Smooth muscle cell of the brain vasculature (primary cell): ENCODE measurements around the gene ZNF800.

Experiments used
- DNase-seq: peaks from one replicate; pipeline ENCODE4 v3.0.0-alpha.2; 2012; ENCODE audit warnings: low read depth, low spot score

ZNF800 gene

DNA sequence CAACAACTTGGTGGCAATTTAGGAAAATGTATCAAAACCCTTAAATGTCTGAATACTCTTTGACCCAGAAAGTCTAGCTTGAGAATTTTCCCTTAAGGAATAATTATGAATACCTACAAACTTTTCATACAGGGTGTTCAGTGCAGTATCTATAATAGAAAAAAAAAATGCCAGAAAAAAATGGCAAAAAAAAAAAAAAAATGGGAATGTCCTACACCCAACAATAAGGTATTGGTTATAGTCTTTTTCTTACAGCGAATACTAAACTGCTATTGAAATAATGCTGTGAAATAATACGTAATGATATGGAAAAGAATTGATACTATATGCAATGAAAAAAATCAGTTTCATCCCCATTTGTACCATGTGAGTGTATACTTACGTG, 44.3 kb downstream of the ZNF800 start:
- DNase-seq = no peak

- DNase-seq = peak; percentile 13
These were observed 44.8 kb downstream of the ZNF800 start for GRCh38 chr7:127347567-127348246.

DNA sequence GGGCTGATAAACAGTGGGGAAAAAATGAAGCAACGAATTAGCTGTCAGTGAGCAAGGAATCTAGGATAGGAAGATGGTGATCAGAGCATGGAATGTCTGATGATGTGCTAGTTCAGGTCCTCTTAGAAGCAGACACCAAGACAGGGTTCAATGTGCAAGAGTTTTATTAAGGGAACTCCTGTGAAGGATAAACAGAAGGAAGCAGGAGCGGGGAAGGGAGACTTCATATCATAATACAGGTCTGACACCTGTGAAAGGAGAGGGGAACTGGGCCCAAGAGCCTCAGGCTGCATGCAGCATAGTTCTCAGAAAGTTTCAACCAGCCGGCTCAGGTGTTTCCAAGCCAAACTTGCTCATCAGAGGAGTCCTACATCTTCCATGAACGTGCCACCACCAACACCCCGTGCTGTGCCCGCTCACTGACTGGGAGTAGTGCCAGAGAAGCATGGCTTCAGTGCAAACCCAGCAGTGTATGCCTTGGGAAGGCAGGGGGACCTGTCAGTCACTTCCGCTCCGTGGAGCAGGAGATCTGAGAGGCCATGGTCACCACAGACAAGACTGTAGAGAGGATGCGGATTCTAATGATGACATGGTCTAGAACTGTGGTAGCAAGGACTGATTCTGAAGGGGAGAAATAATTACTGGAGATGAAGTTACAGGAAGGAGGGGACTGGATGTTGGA, 45.8 kb downstream of the ZNF800 start:
- DNase-seq = no peak

DNA sequence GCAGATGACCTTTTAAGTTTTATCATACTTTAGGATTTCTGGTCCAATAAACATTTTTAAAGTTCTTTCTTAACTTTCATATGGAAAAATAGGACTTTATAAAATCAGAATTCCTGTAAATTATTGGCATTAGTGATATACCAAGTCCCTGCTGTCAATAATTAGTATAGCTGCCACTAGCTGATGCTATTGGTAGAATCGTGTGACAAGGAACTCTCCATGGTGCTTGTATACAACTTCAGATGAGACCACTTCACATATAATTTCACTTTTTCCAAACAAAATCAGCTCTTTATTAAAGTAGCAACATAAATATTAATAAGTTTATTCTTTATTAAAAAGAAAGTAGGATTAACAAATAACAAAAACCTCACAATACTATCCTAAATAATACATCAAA, 49.9 kb downstream of the ZNF800 start:
- DNase-seq = no peak

- DNase-seq = no peak
These were observed 54.4 kb downstream of the ZNF800 start for GRCh38 chr7:127338122-127338521.

DNA sequence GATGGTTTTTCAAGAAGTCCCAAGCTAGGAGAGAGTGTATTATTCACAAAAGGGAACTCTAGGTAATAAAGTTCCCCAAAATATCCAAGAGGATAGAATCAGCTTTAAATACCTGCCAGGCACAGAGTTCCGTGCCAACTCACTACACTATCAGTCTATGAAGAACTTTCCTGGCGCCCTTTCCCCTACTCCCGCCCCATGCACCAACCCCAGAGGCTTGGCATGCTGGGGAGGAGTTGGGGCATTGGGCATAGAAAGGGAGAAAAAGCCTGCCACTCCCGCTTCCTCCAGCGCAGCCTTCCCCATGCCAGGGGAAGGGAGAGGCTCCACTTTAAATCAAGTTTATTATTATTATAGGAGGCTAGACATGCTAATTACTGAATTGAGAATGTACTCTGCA, 54.9 kb downstream of the ZNF800 start:
- no peak for DNase-seq

DNA sequence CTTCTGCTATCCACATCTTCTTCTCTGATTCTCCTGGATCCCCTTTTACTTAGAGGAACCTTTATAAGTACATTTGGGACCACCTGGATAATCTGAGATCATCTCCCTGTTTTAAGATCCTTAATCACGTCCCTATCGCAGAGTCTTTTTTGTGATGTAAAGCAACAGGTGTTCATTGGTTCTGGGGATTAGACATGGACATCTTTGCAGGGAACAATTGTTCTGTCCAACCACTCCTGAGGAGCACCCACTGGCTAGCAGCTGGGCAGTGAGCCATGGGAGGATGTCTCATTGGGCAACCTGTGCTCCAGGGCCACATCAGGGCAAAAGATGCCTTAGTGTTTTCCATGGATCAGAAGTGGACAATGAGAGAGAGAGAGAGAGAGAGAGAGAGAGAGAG, 56.0 kb downstream of the ZNF800 start:
- DNase-seq = no peak

GRCh38 chr7:127332880-127333279, 59.6 kb downstream of the ZNF800 start:
- no peak for DNase-seq

- no peak for DNase-seq
These were observed 62.4 kb downstream of the ZNF800 start for GRCh38 chr7:127330070-127330469.

DNA sequence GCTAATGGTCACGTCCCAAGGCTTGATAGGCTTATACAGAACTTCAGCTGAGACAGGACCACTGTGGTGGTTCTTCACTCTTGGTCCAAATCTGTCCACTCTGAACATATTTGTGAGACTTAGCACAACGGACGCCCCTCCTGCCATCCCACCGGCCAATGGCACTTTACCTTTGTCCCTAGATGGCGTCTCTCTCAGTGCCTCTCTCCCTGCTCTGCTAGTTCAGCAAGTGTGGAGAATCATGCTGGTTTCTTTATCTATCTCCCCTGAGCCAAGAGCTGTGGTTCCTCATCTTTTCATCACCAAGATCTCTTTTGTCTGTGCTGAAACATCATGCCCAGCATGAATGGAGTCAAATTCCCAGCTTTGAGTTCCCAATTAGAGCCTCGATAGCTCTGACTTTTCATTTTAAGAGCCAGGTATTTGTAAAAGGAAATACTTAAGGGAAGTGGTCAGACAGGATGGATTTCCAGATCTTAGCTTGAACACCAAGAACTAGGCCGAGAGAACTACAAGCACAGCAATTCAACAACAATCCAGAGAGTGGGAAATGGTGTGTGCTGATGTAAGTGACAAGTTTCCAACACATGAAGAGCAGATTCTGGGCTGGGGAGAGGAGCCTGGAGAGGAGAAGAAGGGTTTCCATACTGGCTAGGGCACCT, 69.5 kb downstream of the ZNF800 start:
- DNase-seq = no peak

GRCh38 chr7:127322351-127322750, 70.2 kb downstream of the ZNF800 start:
- DNase-seq = no peak

DNA sequence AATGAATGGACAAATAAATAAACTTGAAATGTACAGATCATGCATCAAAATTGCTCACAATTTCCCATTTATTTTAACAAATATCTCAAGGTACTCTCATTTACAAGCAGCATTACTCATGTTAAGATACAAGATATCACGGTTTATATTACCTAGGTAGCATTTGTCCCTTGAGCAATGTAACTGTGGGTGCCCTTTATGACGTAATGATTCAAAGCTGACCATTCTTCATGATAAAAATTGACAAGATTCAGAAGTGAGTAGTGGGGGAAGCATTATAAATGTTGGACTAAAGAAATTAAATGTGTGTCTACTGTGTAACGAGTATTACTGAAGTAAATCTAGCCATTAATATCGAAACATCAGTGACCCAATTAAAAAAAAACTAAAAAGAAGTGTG, 71.5 kb downstream of the ZNF800 start:
- no peak for DNase-seq
